Small intestine (tissue), 16 donors: Measurements from ENCODE around the gene CAMSAP2. TPM values are rescaled to one million over a fixed set of nuclear protein-coding genes. Genes with fewer than 3 reads are reported as not detected.
A peak's percentile ranks its signal among the peaks of the same experiment; 100 is the strongest.

Experiments used
- DNase-seq, 2 donors: peaks; one replicate each; pipeline versions ENCODE4 v3.0.0 to v3.0.0-alpha.2; 2013
- FAIRE-seq: peaks from 2 replicates; lab custom pipeline; 2012; peaks lifted over from hg19 to GRCh38; lab: Jason Lieb, UNC
- H3K27ac ChIP-seq, 3 donors: one replicate each; pipeline ENCODE4 v1.5.1; 2013; ENCODE audit warnings: low read length in 2 of 3, mild to moderate bottlenecking in 2 of 3, control low read depth in 1 of 3, inconsistent platforms in 1 of 3, low read depth in 1 of 3, moderate library complexity in 1 of 3
- H3K27me3 ChIP-seq, 3 donors: one replicate each; pipeline ENCODE4 v1.6.1; 2013; ENCODE audit warnings: low read length in 3 of 3, inconsistent platforms in 1 of 3; ENCODE audit not compliant: control insufficient read depth in 3 of 3, insufficient read depth in 3 of 3
- H3K36me3 ChIP-seq, 3 donors: one replicate each; pipeline ENCODE4 v1.6.1; 2013; ENCODE audit warnings: low read length in 3 of 3, inconsistent platforms in 1 of 3, low read depth in 1 of 3, mild to moderate bottlenecking in 1 of 3, moderate library complexity in 1 of 3; ENCODE audit not compliant: control insufficient read depth in 3 of 3, insufficient read depth in 2 of 3
- H3K4me1 ChIP-seq, 3 donors: one replicate each; pipeline ENCODE4 v1.6.1; 2013; ENCODE audit warnings: low read length in 2 of 3, inconsistent platforms in 1 of 3, low read depth in 1 of 3, mild to moderate bottlenecking in 1 of 3, moderate library complexity in 1 of 3; ENCODE audit not compliant: control insufficient read depth in 3 of 3, insufficient read depth in 2 of 3
- H3K4me3 ChIP-seq, 3 donors: one replicate each; pipeline ENCODE4 v1.5.1; 2013; ENCODE audit warnings: low read length in 3 of 3, control low read depth in 1 of 3, inconsistent platforms in 1 of 3, low read depth in 1 of 3, mild to moderate bottlenecking in 1 of 3, moderate library complexity in 1 of 3
- H3K9me3 ChIP-seq, 2 donors: one replicate each; pipeline ENCODE4 v1.6.1; 2013; ENCODE audit warnings: low read depth in 1 of 2, low read length in 1 of 2; ENCODE audit not compliant: control insufficient read depth in 2 of 2, insufficient read depth in 1 of 2
- WGBS, 3 donors: extraction: QIAGEN DNeasy Blood & Tissue Kit; methylation state at CpG; one replicate each; pipeline ENCODE4 v1.1.7; 2013; 5-methylcytosine and 5-hydroxymethylcytosine counted together
- long read RNA-seq, 10 donors: transcript quantifications; one replicate each; lab custom pipeline, GENCODE V29; 2026
- polyA plus RNA-seq, 4 donors: library from polyadenylated mRNA; stranded (reverse) in 3 of 4; unstranded in 1 of 4; fragments of 200-250 nt in 3 of 4; fragments of 120-200 nt in 1 of 4; gene quantifications; one replicate each; pipeline versions ENCODE4 v1.2.1 to v1.2.3, GENCODE V29; 2013
- donor health status: healthy with polysubstance abuse.
- donor health status: control.
- donor health status: control.
- donor health status: Bipolar disorder and iron deficiency.
- donor health status: healthy.

CAMSAP2 gene
- 10 to 100 TPM in 1 of 4 donors, 1 to 10 TPM in 3; 2.0 to 10.8 (median 3.8) TPM for polyA plus RNA-seq
- long read RNA-seq, donor 1, result 0 reads
- long read RNA-seq, donor 2, result 0 reads
- long read RNA-seq, donor 3, result 0 reads
- long read RNA-seq, donor 4, result 0 reads
- long read RNA-seq, donor 5, result 0 reads
- long read RNA-seq, donor 6, result 0 reads
- long read RNA-seq, donor 7, result 0 reads
- long read RNA-seq, donor 8, result 0 reads
- long read RNA-seq, donor 9, result 0 reads
- long read RNA-seq, donor 10, full-length matches to known transcripts, result 1 of 1 reads
- long read RNA-seq, donor 10, partial matches to known transcripts, result 0 of 1 reads
- long read RNA-seq, donor 10, other reads (novel, unspliced or antisense), result 0 of 1 reads

GRCh38 chr1:200738327-200738948 lies at the start of gene CAMSAP2:
CAMSAP2 (plus strand) TSS chr1:200738893; CDS start chr1:200739828, 935 bp downstream.
- Histone ChIP-seq H3K27me3 (no peaks in the 10 kb centered on the region), H3K36me3 (no peaks in the 10 kb centered on the region), H3K4me3 (peak within 1 kb of the TSS; percentile 80 to 95 (median 91)), H3K27ac (peak within 1 kb of the TSS; percentile 95 to 99 (median 98)), H3K9me3 (no peaks in the 10 kb centered on the region), H3K4me1 (peaks cover 0 to 9% (median 6%) of the 10 kb centered on the region in 3 donors)
- DNase-seq (peak in 1 of 2 donors; percentile 77), FAIRE-seq (no peak)
- WGBS, 3 donors, result 2 to 4% (median 3%) methylated on average over 19 to 33 of the region's 33 CpGs

GRCh38 chr1:200692316-200692715 lies 46.4 kb upstream of the CAMSAP2 start:
- Histone ChIP-seq H3K36me3 (no peaks in the 10 kb centered on the region), H3K27ac (no peak overlapping the region), H3K4me3 (no peak overlapping the region), H3K27me3 (no peaks in the 10 kb centered on the region), H3K4me1 (no peaks in the 10 kb centered on the region), H3K9me3 (no peaks in the 10 kb centered on the region)
- 97 to 100% (median 97%) methylated on average over 1 of the region's 1 CpG for WGBS, 3 donors
- DNase-seq (no peak), FAIRE-seq (no peak)

GRCh38 chr1:200693327-200693726 lies 45.4 kb upstream of the CAMSAP2 start:
- Histone ChIP-seq H3K36me3 (no peaks in the 10 kb centered on the region), H3K4me3 (no peak overlapping the region), H3K27ac (no peak overlapping the region), H3K27me3 (no peaks in the 10 kb centered on the region), H3K4me1 (no peaks in the 10 kb centered on the region), H3K9me3 (no peaks in the 10 kb centered on the region)
- no peak for FAIRE-seq
- DNase-seq, result no peak

- H3K27ac ChIP-seq, result no peak overlapping the region
- H3K36me3 ChIP-seq, result no peaks in the 10 kb centered on the region
- no peak for FAIRE-seq
- DNase-seq, result no peak
- no peak overlapping the region for H3K4me3 ChIP-seq
- no peaks in the 10 kb centered on the region for H3K9me3 ChIP-seq
- WGBS, 3 donors, result 62 to 79% (median 75%) methylated on average over 3 of the region's 3 CpGs
- H3K27me3 ChIP-seq, result no peaks in the 10 kb centered on the region
- no peaks in the 10 kb centered on the region for H3K4me1 ChIP-seq
These were observed 44.0 kb upstream of the CAMSAP2 start for GRCh38 chr1:200694738-200695137.

GRCh38 chr1:200699871-200700270 lies 38.8 kb upstream of the CAMSAP2 start:
- no peaks in the 10 kb centered on the region for H3K4me1 ChIP-seq
- no peaks in the 10 kb centered on the region for H3K36me3 ChIP-seq
- FAIRE-seq (no peak), DNase-seq (no peak)
- no peaks in the 10 kb centered on the region for H3K27me3 ChIP-seq
- no peak overlapping the region for H3K4me3 ChIP-seq
- H3K27ac ChIP-seq, result no peak overlapping the region
- H3K9me3 ChIP-seq, result no peaks in the 10 kb centered on the region
- WGBS, 3 donors, result 56 to 95% (median 87%) methylated on average over 1 of the region's 1 CpG

GRCh38 chr1:200704986-200705500 lies 33.6 kb upstream of the CAMSAP2 start:
- Histone ChIP-seq H3K4me1 (no peaks in the 10 kb centered on the region), H3K27me3 (no peaks in the 10 kb centered on the region), H3K27ac (no peak overlapping the region), H3K36me3 (no peaks in the 10 kb centered on the region), H3K4me3 (no peak overlapping the region), H3K9me3 (no peaks in the 10 kb centered on the region)
- DNase-seq (no peak), FAIRE-seq (no peak)
- WGBS, 3 donors, result 70 to 87% (median 86%) methylated on average over 3 of the region's 3 CpGs

- WGBS, 3 donors, result 71 to 83% (median 73%) methylated on average over 4 of the region's 4 CpGs
- FAIRE-seq, result no peak
- H3K4me3 ChIP-seq, result no peak overlapping the region
These were observed 32.4 kb upstream of the CAMSAP2 start for GRCh38 chr1:200706111-200706814.

GRCh38 chr1:200707116-200707515 lies 31.6 kb upstream of the CAMSAP2 start:
- Histone ChIP-seq H3K27ac (no peak overlapping the region), H3K27me3 (no peaks in the 10 kb centered on the region), H3K4me3 (no peak overlapping the region), H3K36me3 (no peaks in the 10 kb centered on the region), H3K9me3 (no peaks in the 10 kb centered on the region), H3K4me1 (no peaks in the 10 kb centered on the region)
- 79 to 90% (median 86%) methylated on average over 5 of the region's 5 CpGs for WGBS, 3 donors
- no peak for FAIRE-seq
- no peak for DNase-seq

More at GRCh38 chr1:200706111-200706814, 32.4 kb upstream of the CAMSAP2 start:
- no peak for DNase-seq
- Histone ChIP-seq H3K4me1 (no peaks in the 10 kb centered on the region), H3K36me3 (no peaks in the 10 kb centered on the region), H3K9me3 (no peaks in the 10 kb centered on the region), H3K27me3 (no peaks in the 10 kb centered on the region), H3K27ac (no peak overlapping the region)
